Suprapubic skin (tissue), 4 donors: Measurements from ENCODE around the gene SNRK. TPM values are rescaled to one million over a fixed set of nuclear protein-coding genes. Genes with fewer than 3 reads are reported as not detected.

Experiments
- DNase-seq, 2 donors: peaks; one replicate each; pipeline ENCODE4 v3.0.0-alpha.2; 2019; ENCODE audit warnings: low spot score in 2 of 2
- H3K27ac ChIP-seq: fragments of 200-600 bp; sonication (generic); one replicate; pipeline ENCODE4 v1.5.1; 2019
- H3K27me3 ChIP-seq: fragments of 200-600 bp; sonication (generic); one replicate; pipeline ENCODE4 v1.5.1; 2019
- H3K36me3 ChIP-seq: fragments of 200-600 bp; sonication (generic); one replicate; pipeline ENCODE4 v1.5.1; 2019
- H3K4me1 ChIP-seq: fragments of 200-600 bp; sonication (generic); one replicate; pipeline ENCODE4 v1.5.1; 2019
- H3K4me3 ChIP-seq: fragments of 200-600 bp; sonication (generic); one replicate; pipeline ENCODE4 v1.5.1; 2019; ENCODE audit warnings: mild to moderate bottlenecking
- H3K9me3 ChIP-seq: fragments of 200-600 bp; sonication (generic); one replicate; pipeline ENCODE4 v1.5.1; 2019
- EP300 ChIP-seq: sonication (generic); formaldehyde crosslinking; IDR thresholded peaks from one replicate; pipeline ENCODE4 v1.6.1; 2017; ENCODE audit warnings: antibody characterized with exemption
- POLR2A ChIP-seq, 2 donors: fragments of 450-650 bp; IDR thresholded peaks; one replicate each; pipeline ENCODE4 v1.6.1; 2017; ENCODE audit warnings: antibody characterized with exemption in 2 of 2, mild to moderate bottlenecking in 2 of 2, moderate library complexity in 2 of 2
- POLR2AphosphoS5 ChIP-seq, 3 donors: sonication (generic); formaldehyde crosslinking; IDR thresholded peaks; one replicate each; pipeline ENCODE4 v1.6.1; 2017; ENCODE audit warnings: antibody characterized with exemption in 3 of 3
- WGBS: methylation state at CpG from one replicate; pipeline ENCODE4 v1.1.5; 2018; 5-methylcytosine and 5-hydroxymethylcytosine counted together
- total RNA-seq, 4 donors: library from RNA; depleted of rRNA; stranded (reverse); fragments of >200 nt; gene quantifications; one replicate each; pipeline ENCODE4 v1.1.0, GENCODE V29; 2016
- TF ChIP-seq, protein P1 (sequence below), 2 donors: fragments of 200-600 bp in 1 of 2; fragments of 450-650 bp in 1 of 2; sonication (generic) in 1 of 2; IDR thresholded peaks; one replicate each; pipeline ENCODE4 v1.5.1; 2016 to 2019; ENCODE audit warnings: antibody characterized with exemption in 2 of 2, mild to moderate bottlenecking in 1 of 2, moderate library complexity in 1 of 2

SNRK gene
- total RNA-seq, 4 donors from 2014 or later, result 107 to 213 (median 177) TPM

DNA sequence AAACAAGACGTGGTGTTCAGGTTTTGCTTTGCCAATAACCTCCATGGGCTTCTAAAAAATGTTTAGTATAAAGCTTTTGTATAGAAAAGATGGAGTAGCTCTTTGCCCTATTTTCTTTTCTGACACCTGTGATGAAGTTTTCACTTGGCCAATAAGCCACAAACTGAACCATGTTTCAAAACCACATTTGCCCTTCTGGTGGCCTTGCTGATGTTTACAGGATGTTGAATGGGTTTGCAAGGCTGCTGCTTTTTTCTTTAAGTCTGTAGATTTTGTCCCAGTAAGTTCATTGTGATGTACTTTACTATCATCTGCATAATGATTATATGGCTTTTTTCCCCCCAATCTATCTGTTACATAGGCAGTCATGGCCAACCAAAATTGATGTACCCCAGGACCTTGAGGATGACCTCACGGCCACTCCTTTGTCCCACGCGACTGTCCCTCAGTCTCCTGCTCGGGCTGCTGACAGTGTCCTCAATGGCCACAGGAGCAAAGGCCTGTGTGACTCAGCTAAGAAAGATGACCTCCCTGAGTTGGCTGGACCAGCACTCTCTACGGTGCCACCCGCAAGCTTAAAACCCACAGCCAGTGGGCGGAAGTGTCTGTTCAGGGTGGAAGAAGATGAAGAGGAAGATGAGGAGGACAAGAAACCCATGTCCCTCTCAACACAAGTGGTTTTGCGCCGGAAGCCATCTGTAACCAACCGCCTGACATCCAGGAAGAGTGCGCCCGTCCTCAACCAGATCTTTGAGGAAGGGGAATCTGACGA is 60.8 kb downstream of the SNRK start:
- no peak overlapping the region for H3K27ac ChIP-seq
- H3K4me3 ChIP-seq, result no peak overlapping the region
- H3K4me1 ChIP-seq, result no peaks in the 10 kb centered on the region
- peaks cover 91% of the 10 kb centered on the region for H3K36me3 ChIP-seq
- no peaks in the 10 kb centered on the region for H3K9me3 ChIP-seq
- 97% methylated on average over 13 of the region's 14 CpGs for WGBS
- no peak for DNase-seq
- no peaks in the 10 kb centered on the region for H3K27me3 ChIP-seq
- no peak for TF ChIP-seq POLR2A (IDR thresholded peaks at IDR 0.05)
- no peak for TF ChIP-seq EP300
- TF ChIP-seq POLR2AphosphoS5 (IDR thresholded peaks at IDR 0.05), result no peak
- TF ChIP-seq, protein P1, sequence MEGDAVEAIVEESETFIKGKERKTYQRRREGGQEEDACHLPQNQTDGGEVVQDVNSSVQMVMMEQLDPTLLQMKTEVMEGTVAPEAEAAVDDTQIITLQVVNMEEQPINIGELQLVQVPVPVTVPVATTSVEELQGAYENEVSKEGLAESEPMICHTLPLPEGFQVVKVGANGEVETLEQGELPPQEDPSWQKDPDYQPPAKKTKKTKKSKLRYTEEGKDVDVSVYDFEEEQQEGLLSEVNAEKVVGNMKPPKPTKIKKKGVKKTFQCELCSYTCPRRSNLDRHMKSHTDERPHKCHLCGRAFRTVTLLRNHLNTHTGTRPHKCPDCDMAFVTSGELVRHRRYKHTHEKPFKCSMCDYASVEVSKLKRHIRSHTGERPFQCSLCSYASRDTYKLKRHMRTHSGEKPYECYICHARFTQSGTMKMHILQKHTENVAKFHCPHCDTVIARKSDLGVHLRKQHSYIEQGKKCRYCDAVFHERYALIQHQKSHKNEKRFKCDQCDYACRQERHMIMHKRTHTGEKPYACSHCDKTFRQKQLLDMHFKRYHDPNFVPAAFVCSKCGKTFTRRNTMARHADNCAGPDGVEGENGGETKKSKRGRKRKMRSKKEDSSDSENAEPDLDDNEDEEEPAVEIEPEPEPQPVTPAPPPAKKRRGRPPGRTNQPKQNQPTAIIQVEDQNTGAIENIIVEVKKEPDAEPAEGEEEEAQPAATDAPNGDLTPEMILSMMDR (IDR thresholded peaks at IDR 0.05), result no peak

DNA sequence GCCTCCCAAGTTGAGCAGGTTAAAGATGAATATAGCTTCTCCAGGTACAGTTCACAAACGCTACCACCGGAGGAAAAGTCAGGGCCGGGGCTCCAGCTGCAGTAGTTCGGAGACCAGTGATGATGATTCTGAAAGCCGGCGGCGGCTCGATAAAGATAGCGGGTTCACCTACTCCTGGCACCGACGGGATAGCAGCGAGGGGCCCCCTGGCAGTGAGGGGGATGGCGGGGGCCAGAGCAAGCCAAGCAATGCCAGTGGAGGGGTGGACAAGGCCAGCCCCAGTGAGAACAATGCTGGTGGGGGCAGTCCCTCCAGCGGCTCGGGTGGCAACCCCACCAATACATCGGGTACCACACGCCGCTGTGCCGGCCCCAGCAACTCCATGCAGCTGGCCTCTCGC is 61.4 kb downstream of the SNRK start:
- H3K36me3 ChIP-seq, result peaks cover 85% of the 10 kb centered on the region

DNA sequence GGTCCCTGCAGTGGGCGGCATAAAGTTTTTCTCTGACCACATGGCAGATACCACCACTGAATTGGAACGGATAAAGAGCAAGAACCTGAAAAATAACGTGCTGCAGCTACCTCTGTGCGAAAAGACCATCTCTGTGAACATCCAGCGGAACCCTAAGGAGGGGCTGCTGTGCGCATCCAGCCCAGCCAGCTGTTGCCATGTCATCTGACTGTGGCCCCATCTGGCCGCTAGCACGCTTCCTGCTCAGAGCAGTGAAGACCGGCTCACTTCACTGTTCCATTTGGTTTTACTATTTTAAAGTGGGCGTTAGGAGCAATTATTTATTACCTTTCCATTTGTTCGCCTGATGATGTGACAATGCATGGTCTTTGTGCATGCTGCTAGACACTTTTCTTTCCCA is 62.0 kb downstream of the SNRK start:
- no peaks in the 10 kb centered on the region for H3K9me3 ChIP-seq
- no peak overlapping the region for H3K4me3 ChIP-seq
- 93% methylated on average over 11 of the region's 11 CpGs for WGBS
- DNase-seq, result no peak
- H3K4me1 ChIP-seq, result no peaks in the 10 kb centered on the region
- TF ChIP-seq EP300 (no peak), POLR2A (IDR thresholded peaks at IDR 0.05) (no peak), POLR2AphosphoS5 (IDR thresholded peaks at IDR 0.05) (no peak)
- TF ChIP-seq, protein P1 (IDR thresholded peaks at IDR 0.05), result no peak
- no peaks in the 10 kb centered on the region for H3K27me3 ChIP-seq
- H3K27ac ChIP-seq, result no peak overlapping the region
- H3K36me3 ChIP-seq, result peaks cover 79% of the 10 kb centered on the region

More for the DNA sequence above, 61.4 kb downstream of the SNRK start:
- Histone ChIP-seq H3K27ac (no peak overlapping the region), H3K4me1 (no peaks in the 10 kb centered on the region), H3K27me3 (no peaks in the 10 kb centered on the region), H3K4me3 (no peak overlapping the region), H3K9me3 (no peaks in the 10 kb centered on the region)
- DNase-seq, result peak; percentile 56 to 78
- TF ChIP-seq, protein P1 (IDR thresholded peaks at IDR 0.05), result no peak
- TF ChIP-seq POLR2AphosphoS5 (IDR thresholded peaks at IDR 0.05) (no peak), EP300 (no peak), POLR2A (IDR thresholded peaks at IDR 0.05) (no peak)
- WGBS, result 97% methylated on average over 15 of the region's 20 CpGs

- H3K27ac ChIP-seq, result no peak overlapping the region
- H3K9me3 ChIP-seq, result peaks cover 5% of the 10 kb centered on the region
- 92% methylated on average over 4 of the region's 4 CpGs for WGBS
- H3K27me3 ChIP-seq, result no peaks in the 10 kb centered on the region
- peaks cover 73% of the 10 kb centered on the region for H3K36me3 ChIP-seq
- DNase-seq, result no peak
- TF ChIP-seq, protein P1 (IDR thresholded peaks at IDR 0.05), result no peak
- TF ChIP-seq EP300 (no peak), POLR2AphosphoS5 (IDR thresholded peaks at IDR 0.05) (no peak), POLR2A (IDR thresholded peaks at IDR 0.05) (no peak)
- H3K4me1 ChIP-seq, result no peaks in the 10 kb centered on the region
- H3K4me3 ChIP-seq, result no peak overlapping the region
Observed at GRCh38 chr3:43348852-43349574, 62.7 kb downstream of the SNRK start.

- DNase-seq, result no peak
- Histone ChIP-seq H3K4me3 (no peak overlapping the region), H3K27me3 (no peaks in the 10 kb centered on the region), H3K9me3 (peaks cover 12% of the 10 kb centered on the region), H3K36me3 (peaks cover 66% of the 10 kb centered on the region), H3K4me1 (no peaks in the 10 kb centered on the region), H3K27ac (no peak overlapping the region)
- no peak for TF ChIP-seq EP300
- no peak for TF ChIP-seq POLR2AphosphoS5 (IDR thresholded peaks at IDR 0.05)
- no peak for TF ChIP-seq POLR2A (IDR thresholded peaks at IDR 0.05)
- TF ChIP-seq, protein P1 (IDR thresholded peaks at IDR 0.05), result no peak
- WGBS, result 93% methylated on average over 3 of the region's 3 CpGs
Observed at GRCh38 chr3:43349716-43350115, 63.4 kb downstream of the SNRK start.
